ENCODE measurements around the gene IGFBP1. TPM values are rescaled to one million over a fixed set of nuclear protein-coding genes. Genes with fewer than 3 reads are reported as not detected.
"Not testable (repeated sequence)": the region's sequence is repeated elsewhere in the genome, so short reads cannot be mapped to it uniquely, and the experiment has no call there.

Gene IGFBP1
- total and polyA plus RNA-seq, 2 donors (not counting 1 experiment from before 2014, with no cell fraction given) = not detected

DNA sequence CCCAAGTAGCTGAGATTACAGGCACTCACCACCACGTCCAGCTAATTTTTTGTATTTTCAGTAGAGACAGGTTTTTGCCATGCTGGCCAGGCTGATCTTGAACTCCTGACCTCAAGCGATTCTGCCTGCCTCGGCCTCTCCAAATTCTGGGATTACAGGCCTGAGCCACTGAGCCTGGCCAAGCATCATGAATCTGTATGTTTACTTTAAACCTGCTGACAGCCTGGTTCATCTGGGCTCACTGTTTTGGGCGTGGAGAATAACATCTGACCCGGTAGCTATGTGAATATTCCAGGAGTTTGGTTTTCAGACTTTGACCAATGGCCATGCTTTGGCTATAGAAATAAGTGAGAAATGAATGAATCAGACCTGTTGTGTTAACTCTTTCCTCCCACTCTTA, 41.8 kb upstream of the IGFBP1 start:
- H3K4me3 Mint-ChIP-seq; H3K4me3 ChIP-seq (ENCODE audit: control extremely low read depth in 1 of 5, extremely low read depth in 1 of 5, insufficient read depth in 1 of 5, low read depth in 2 of 5, low read length in 4 of 5); H3K36me3 ChIP-seq (replicated peaks in 1 of 2; ENCODE audit: control extremely low read depth in 1 of 2, control insufficient read depth in 1 of 2, extremely low read depth in 1 of 2, insufficient read depth in 2 of 2, low read length in 1 of 2); POLR2A ChIA-PET; H3K9me3 ChIP-seq (ENCODE audit: control extremely low read depth in 1 of 3, control insufficient read depth in 2 of 3, insufficient read depth in 1 of 3, low read length in 2 of 3); CTCF ChIA-PET; H3K9ac ChIP-seq (ENCODE audit: low read length); H3K27ac Mint-ChIP-seq; H3K27me3 Mint-ChIP-seq; H2AFZ ChIP-seq (ENCODE audit: insufficient read depth, low read depth, low read length, poor library complexity, severe bottlenecking); H3K4me2 ChIP-seq (replicated peaks; ENCODE audit: low read depth, low read length, poor library complexity, severe bottlenecking); H3K27me3 ChIP-seq (replicated peaks in 1 of 4; ENCODE audit: control extremely low read depth in 1 of 4, control insufficient read depth in 3 of 4, insufficient read depth in 4 of 4, low read length in 3 of 4); H3K4me1 Mint-ChIP-seq; H3K9me3 Mint-ChIP-seq (ENCODE audit: insufficient read depth); H3K27ac ChIP-seq (ENCODE audit: low read length in 2 of 2); intact Hi-C loops (cut with micrococcal nuclease); H4K20me1 ChIP-seq (ENCODE audit: control insufficient read depth, insufficient read depth, low read length, poor library complexity, severe bottlenecking); ATAC-seq (ENCODE audit: low read depth); H3K79me2 ChIP-seq (ENCODE audit: control insufficient read depth, insufficient read depth, low read length); H3K4me1 ChIP-seq (ENCODE audit: control insufficient read depth in 2 of 2, insufficient read depth in 2 of 2, low read length in 2 of 2); DNase-seq: not testable (repeated sequence)
- 77% methylated on average over 2 of the region's 5 CpGs for WGBS (ENCODE audit: insufficient coverage)

DNA sequence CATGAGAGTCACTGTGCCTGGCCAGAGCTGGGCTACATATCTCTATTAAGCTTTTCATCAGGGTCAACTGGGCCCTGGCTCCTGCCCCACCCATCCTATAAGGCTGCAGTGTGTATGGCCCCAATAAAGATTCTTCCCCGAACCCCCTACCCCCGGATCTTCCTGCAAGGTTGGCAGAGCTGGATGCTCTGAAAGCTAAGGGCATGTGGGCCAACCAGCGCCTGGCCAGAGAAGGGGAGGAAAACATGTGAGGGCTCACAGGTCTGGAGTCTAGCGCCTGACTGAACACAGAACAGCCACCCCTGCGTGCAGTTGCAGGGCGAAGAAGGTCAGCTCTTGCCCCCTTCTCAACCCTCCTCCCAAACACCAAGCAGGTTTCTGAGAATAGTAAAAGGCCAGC, 39.6 kb upstream of the IGFBP1 start:
- H3K36me3 ChIP-seq (replicated peaks in 1 of 2; ENCODE audit: control extremely low read depth in 1 of 2, control insufficient read depth in 1 of 2, extremely low read depth in 1 of 2, insufficient read depth in 2 of 2, low read length in 1 of 2); POLR2A ChIA-PET; intact Hi-C loops (cut with micrococcal nuclease); H3K4me1 ChIP-seq (ENCODE audit: control insufficient read depth in 2 of 2, insufficient read depth in 2 of 2, low read length in 2 of 2); H3K27me3 ChIP-seq (replicated peaks in 1 of 4; ENCODE audit: control extremely low read depth in 1 of 4, control insufficient read depth in 3 of 4, insufficient read depth in 4 of 4, low read length in 3 of 4); H2AFZ ChIP-seq (ENCODE audit: insufficient read depth, low read depth, low read length, poor library complexity, severe bottlenecking); DNase-seq; H3K27ac Mint-ChIP-seq; H3K4me3 Mint-ChIP-seq; H3K27ac ChIP-seq (ENCODE audit: low read length in 2 of 2); H3K79me2 ChIP-seq (ENCODE audit: control insufficient read depth, insufficient read depth, low read length); ATAC-seq (ENCODE audit: low read depth); CTCF ChIA-PET; H3K27me3 Mint-ChIP-seq; H3K4me3 ChIP-seq (ENCODE audit: control extremely low read depth in 1 of 5, extremely low read depth in 1 of 5, insufficient read depth in 1 of 5, low read depth in 2 of 5, low read length in 4 of 5); H3K4me1 Mint-ChIP-seq; H3K4me2 ChIP-seq (replicated peaks; ENCODE audit: low read depth, low read length, poor library complexity, severe bottlenecking); H4K20me1 ChIP-seq (ENCODE audit: control insufficient read depth, insufficient read depth, low read length, poor library complexity, severe bottlenecking); H3K9me3 ChIP-seq (ENCODE audit: control extremely low read depth in 1 of 3, control insufficient read depth in 2 of 3, insufficient read depth in 1 of 3, low read length in 2 of 3); H3K9me3 Mint-ChIP-seq (ENCODE audit: insufficient read depth); H3K9ac ChIP-seq (ENCODE audit: low read length): not testable (repeated sequence)
- WGBS (ENCODE audit: insufficient coverage) = 86% methylated on average over 5 of the region's 6 CpGs

DNA sequence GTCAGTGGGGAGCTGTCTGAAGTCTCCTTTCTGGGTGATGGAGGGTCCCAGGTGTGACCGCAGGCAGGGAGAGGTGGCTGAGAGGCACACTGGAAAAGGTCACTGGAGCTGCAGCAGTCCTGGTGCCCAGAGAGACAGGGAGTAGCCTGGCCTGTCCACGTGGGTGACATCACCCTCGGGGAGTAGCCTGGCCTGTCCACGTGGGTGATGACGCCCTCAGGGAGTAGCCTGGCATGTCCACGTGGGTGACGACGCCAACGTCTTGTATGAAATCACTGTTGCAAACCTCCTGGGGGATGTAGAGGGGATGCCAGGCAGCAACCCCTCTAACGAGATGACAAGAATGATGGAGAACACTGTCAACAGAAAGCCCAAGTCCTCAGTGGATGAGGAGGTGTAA, 35.3 kb upstream of the IGFBP1 start:
- H3K27me3 Mint-ChIP-seq; ATAC-seq (ENCODE audit: low read depth); DNase-seq; H3K9me3 ChIP-seq (ENCODE audit: control extremely low read depth in 1 of 3, control insufficient read depth in 2 of 3, insufficient read depth in 1 of 3, low read length in 2 of 3); POLR2A ChIA-PET; H3K27ac Mint-ChIP-seq; CTCF ChIA-PET; H3K9ac ChIP-seq (ENCODE audit: low read length); H3K27ac ChIP-seq (ENCODE audit: low read length in 2 of 2); H2AFZ ChIP-seq (ENCODE audit: insufficient read depth, low read depth, low read length, poor library complexity, severe bottlenecking); H4K20me1 ChIP-seq (ENCODE audit: control insufficient read depth, insufficient read depth, low read length, poor library complexity, severe bottlenecking); H3K36me3 ChIP-seq (replicated peaks in 1 of 2; ENCODE audit: control extremely low read depth in 1 of 2, control insufficient read depth in 1 of 2, extremely low read depth in 1 of 2, insufficient read depth in 2 of 2, low read length in 1 of 2); H3K79me2 ChIP-seq (ENCODE audit: control insufficient read depth, insufficient read depth, low read length); H3K9me3 Mint-ChIP-seq (ENCODE audit: insufficient read depth); H3K4me1 ChIP-seq (ENCODE audit: control insufficient read depth in 2 of 2, insufficient read depth in 2 of 2, low read length in 2 of 2); H3K4me3 ChIP-seq (ENCODE audit: control extremely low read depth in 1 of 5, extremely low read depth in 1 of 5, insufficient read depth in 1 of 5, low read depth in 2 of 5, low read length in 4 of 5); intact Hi-C loops (cut with micrococcal nuclease); H3K4me2 ChIP-seq (replicated peaks; ENCODE audit: low read depth, low read length, poor library complexity, severe bottlenecking); H3K4me1 Mint-ChIP-seq; H3K27me3 ChIP-seq (replicated peaks in 1 of 4; ENCODE audit: control extremely low read depth in 1 of 4, control insufficient read depth in 3 of 4, insufficient read depth in 4 of 4, low read length in 3 of 4); H3K4me3 Mint-ChIP-seq: not testable (repeated sequence)
- WGBS (ENCODE audit: insufficient coverage) = 87% methylated on average over 9 of the region's 10 CpGs

DNA sequence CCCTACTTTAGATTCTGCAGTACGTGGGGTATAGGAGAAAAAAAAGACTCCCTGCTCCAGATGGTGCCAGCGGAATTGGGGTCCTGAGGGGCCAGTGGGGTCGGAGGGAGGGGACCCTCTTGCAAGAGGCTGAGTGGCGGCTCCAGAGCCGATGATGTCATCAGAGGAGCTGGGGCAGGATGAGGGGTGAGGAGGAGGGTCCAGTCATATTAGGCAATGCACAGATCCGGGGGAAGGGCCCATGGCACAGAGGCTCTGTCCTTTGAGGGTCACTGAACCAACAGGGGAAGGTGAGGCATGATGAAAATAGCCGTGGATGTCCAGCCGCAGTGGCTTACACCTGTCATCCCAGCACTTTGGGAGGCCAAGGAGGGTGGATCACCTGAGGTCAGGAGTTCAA, 34.8 kb upstream of the IGFBP1 start:
- H3K4me3 ChIP-seq (ENCODE audit: control extremely low read depth in 1 of 5, extremely low read depth in 1 of 5, insufficient read depth in 1 of 5, low read depth in 2 of 5, low read length in 4 of 5); H3K9me3 Mint-ChIP-seq (ENCODE audit: insufficient read depth); H3K4me3 Mint-ChIP-seq; ATAC-seq (ENCODE audit: low read depth); H3K27ac Mint-ChIP-seq; H2AFZ ChIP-seq (ENCODE audit: insufficient read depth, low read depth, low read length, poor library complexity, severe bottlenecking); H3K27me3 ChIP-seq (replicated peaks in 1 of 4; ENCODE audit: control extremely low read depth in 1 of 4, control insufficient read depth in 3 of 4, insufficient read depth in 4 of 4, low read length in 3 of 4); H3K79me2 ChIP-seq (ENCODE audit: control insufficient read depth, insufficient read depth, low read length); POLR2A ChIA-PET; H3K9me3 ChIP-seq (ENCODE audit: control extremely low read depth in 1 of 3, control insufficient read depth in 2 of 3, insufficient read depth in 1 of 3, low read length in 2 of 3); H4K20me1 ChIP-seq (ENCODE audit: control insufficient read depth, insufficient read depth, low read length, poor library complexity, severe bottlenecking); H3K9ac ChIP-seq (ENCODE audit: low read length); H3K4me1 Mint-ChIP-seq; DNase-seq; H3K4me1 ChIP-seq (ENCODE audit: control insufficient read depth in 2 of 2, insufficient read depth in 2 of 2, low read length in 2 of 2); H3K36me3 ChIP-seq (replicated peaks in 1 of 2; ENCODE audit: control extremely low read depth in 1 of 2, control insufficient read depth in 1 of 2, extremely low read depth in 1 of 2, insufficient read depth in 2 of 2, low read length in 1 of 2); intact Hi-C loops (cut with micrococcal nuclease); H3K27ac ChIP-seq (ENCODE audit: low read length in 2 of 2); H3K4me2 ChIP-seq (replicated peaks; ENCODE audit: low read depth, low read length, poor library complexity, severe bottlenecking): not testable (repeated sequence)
- H3K27me3 Mint-ChIP-seq = peaks cover 13% of the 10 kb centered on the region
- CTCF ChIA-PET = interaction anchor here (2.7 kb wide), 1 partner anchor 699 kb away, joined by 27 read pairs; no protein-coding TSS in a partner anchor
- WGBS (ENCODE audit: insufficient coverage) = 80% methylated on average over 7 of the region's 8 CpGs

Data from B cell (primary cell).